A549 (cell line): Measurements from ENCODE around the gene TEX261.
"Not testable (repeated sequence)": the region's sequence is repeated elsewhere in the genome, so short reads cannot be mapped to it uniquely, and the experiment has no call there.

Source experiments
- BHLHE40 ChIP-seq: IDR thresholded peaks from 2 replicates; pipeline ENCODE4 v1.6.1; 2012; ENCODE audit warnings: low read depth, low read length, inconsistent platforms
- MAX ChIP-seq: IDR thresholded peaks from 2 replicates; pipeline ENCODE4 v1.6.1; 2012
- POLR2A ChIP-seq: IDR thresholded peaks from 2 replicates; pipeline ENCODE4 v1.6.1; 2012; ENCODE audit warnings: mild to moderate bottlenecking, low read length
- RAD21 ChIP-seq, 2 experiments: fragments of >200 bp in 1 of 2; sonication (Bioruptor Twin) in 1 of 2; formaldehyde crosslinking in 1 of 2; IDR thresholded peaks in 1 of 2; conservative IDR thresholded peaks in 1 of 2; 2 replicates in 1 of 2; 3 replicates in 1 of 2; pipeline ENCODE4 v1.6.1; 2012 to 2018; ENCODE audit warnings: inconsistent platforms in 1 of 2
- RARB ChIP-seq: fragments of 250-450 bp; sonication (Bioruptor Pico); IDR thresholded peaks from 2 replicates; pipeline ENCODE4 v1.8.0; 2021; ENCODE audit warnings: mild to moderate bottlenecking, moderate library complexity
- RCOR1 ChIP-seq: fragments of 150-350 bp; IDR thresholded peaks from 2 replicates; pipeline ENCODE4 v1.6.1; 2014; ENCODE audit warnings: antibody characterized with exemption, low read length, low read depth

DNA sequence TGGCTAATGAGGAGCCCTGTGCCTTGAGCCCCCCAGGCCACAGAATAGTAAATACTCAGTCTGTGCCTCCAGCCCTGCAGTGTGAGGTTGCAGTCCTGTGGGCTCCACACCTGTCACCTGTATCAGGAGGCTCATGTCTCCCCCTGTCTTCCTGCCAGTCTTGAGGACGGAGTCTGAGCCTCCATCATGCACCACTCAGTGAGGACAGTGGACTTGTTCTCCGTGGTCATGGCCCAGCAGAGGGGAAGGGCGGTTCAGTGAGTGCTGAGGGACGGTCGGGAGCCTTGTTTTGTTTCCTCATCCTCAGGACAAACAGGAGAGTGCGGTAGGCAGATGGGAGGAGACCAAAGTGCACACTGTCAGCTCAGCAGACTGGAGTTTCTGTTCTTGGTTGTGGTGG lies 17.1 kb upstream of the TEX261 start:
- not testable (repeated sequence) for TF ChIP-seq RAD21 (conservative IDR thresholded peaks at IDR 0.05 in 1 of 2, IDR thresholded peaks at IDR 0.05 in 1 of 2); MAX; POLR2A; BHLHE40; RARB (CRISPR knock-in tag); RCOR1
